CD4-positive, CD25-positive, alpha-beta regulatory T cell (primary cell): ENCODE data around the gene DDR1. TPM values are rescaled to one million over a fixed set of nuclear protein-coding genes. Genes with fewer than 3 reads are reported as not detected.

Experiments
- ATAC-seq, 2 donors: fragments of 150-1000 bp; cut with Tn5 transposase; one replicate each; pipeline ENCODE4 v1.10.0; 2021; ENCODE audit warnings: low read depth in 2 of 2, moderate number of reproducible peaks in 2 of 2, moderate library complexity in 1 of 2
- DNase-seq, 3 donors: peaks; one replicate each; pipeline versions ENCODE4 v3.0.0 to v3.0.0-alpha.2; 2012 to 2022; ENCODE audit warnings: mixed read lengths in 1 of 3
- H3K27ac ChIP-seq: one replicate; pipeline ENCODE4 v1.7.0; 2013; ENCODE audit warnings: mild to moderate bottlenecking, low read length; ENCODE audit not compliant: insufficient read depth, poor library complexity, severe bottlenecking
- H3K27me3 ChIP-seq: one replicate; pipeline ENCODE4 v1.7.0; 2013; ENCODE audit warnings: low read length; ENCODE audit not compliant: control insufficient read depth, insufficient read depth
- H3K36me3 ChIP-seq: one replicate; pipeline ENCODE4 v1.7.0; 2013; ENCODE audit warnings: mild to moderate bottlenecking, low read length, moderate library complexity; ENCODE audit not compliant: control insufficient read depth, insufficient read depth
- H3K4me1 ChIP-seq: 2 replicates; pipeline ENCODE4 v1.7.0; 2013; ENCODE audit warnings: mild to moderate bottlenecking, low read length; ENCODE audit not compliant: insufficient read depth, control insufficient read depth, poor library complexity, severe bottlenecking
- H3K4me3 ChIP-seq: one replicate; pipeline ENCODE4 v1.7.0; 2013; ENCODE audit warnings: low read depth, mild to moderate bottlenecking, low read length, moderate library complexity
- H3K9me3 ChIP-seq, 2 experiments: 1 replicate in 1 of 2; 2 replicates in 1 of 2; pipeline ENCODE4 v1.7.0; 2013; ENCODE audit warnings: low read length in 2 of 2, mild to moderate bottlenecking in 1 of 2, moderate library complexity in 1 of 2; ENCODE audit not compliant: control insufficient read depth in 2 of 2
- H3K27ac Mint-ChIP-seq, 3 donors: one replicate each; pipeline ENCODE4 v1.8.0; 2020 to 2022; ENCODE audit warnings: mild to moderate bottlenecking in 3 of 3, mixed read lengths in 3 of 3, moderate library complexity in 2 of 3
- H3K27me3 Mint-ChIP-seq: one replicate; pipeline ENCODE4 v1.8.0; 2022; ENCODE audit warnings: mild to moderate bottlenecking, mixed read lengths
- H3K36me3 Mint-ChIP-seq: one replicate; pipeline ENCODE4 v1.8.0; 2020; ENCODE audit warnings: mixed read lengths
- H3K4me1 Mint-ChIP-seq, 4 donors: one replicate each; pipeline ENCODE4 v1.8.0; 2020 to 2022; ENCODE audit warnings: mixed read lengths in 4 of 4, mild to moderate bottlenecking in 1 of 4
- H3K4me3 Mint-ChIP-seq, 4 donors: one replicate each; pipeline ENCODE4 v1.8.0; 2020 to 2022; ENCODE audit warnings: mild to moderate bottlenecking in 4 of 4, mixed read lengths in 4 of 4, moderate library complexity in 3 of 4
- H3K9me3 Mint-ChIP-seq, 7 donors: one replicate each; pipeline ENCODE4 v1.8.0; 2020 to 2022; ENCODE audit warnings: mixed read lengths in 7 of 7, mild to moderate bottlenecking in 3 of 7, moderate library complexity in 2 of 7
- polyA plus RNA-seq, 4 donors: library from polyadenylated mRNA; unstranded; fragments of 300-500 nt; fragmentation: Illumina TruSeq; gene quantifications; one replicate each; pipeline ENCODE4 v1.2.3, GENCODE V29; 2021
- total RNA-seq: library from RNA; stranded (reverse); gene quantifications from one replicate; pipeline ENCODE4 v1.2.3, GENCODE V29; 2022

Gene DDR1
- total and polyA plus RNA-seq, 5 donors from 2014 or later, result 1.2 to 5.0 (median 2.3) TPM

GRCh38 chr6:30877419-30878262 is 6.7 kb upstream of the DDR1 start:
- H3K4me1 ChIP-seq, result peaks cover 10% of the 10 kb centered on the region
- peaks cover 12% of the 10 kb centered on the region for H3K27me3 Mint-ChIP-seq
- DNase-seq (peak; percentile 54 to 82 (median 69)), ATAC-seq (peak; percentile 74 to 77)
- H3K4me1 Mint-ChIP-seq, result peaks cover 0 to 30% (median 13%) of the 10 kb centered on the region in 4 donors
- no peaks in the 10 kb centered on the region for H3K9me3 ChIP-seq
- peak overlapping the region; percentile 22 to 91 (median 82) for H3K4me3 Mint-ChIP-seq
- no peak overlapping the region for H3K27ac ChIP-seq
- peak overlapping the region; percentile 64 to 95 (median 89) for H3K27ac Mint-ChIP-seq
- peak overlapping the region; percentile 70 for H3K4me3 ChIP-seq
- H3K27me3 ChIP-seq, result no peaks in the 10 kb centered on the region
- H3K36me3 Mint-ChIP-seq, result peaks cover 4% of the 10 kb centered on the region
- peaks cover 0 to 6% (median 0%) of the 10 kb centered on the region in 7 donors for H3K9me3 Mint-ChIP-seq
- H3K36me3 ChIP-seq, result no peaks in the 10 kb centered on the region

GRCh38 chr6:30879684-30880427 is 4.5 kb upstream of the DDR1 start:
- Histone ChIP-seq H3K4me1 (peaks cover 25% of the 10 kb centered on the region), H3K27me3 (no peaks in the 10 kb centered on the region), H3K9me3 (no peaks in the 10 kb centered on the region), H3K36me3 (no peaks in the 10 kb centered on the region), H3K27ac (no peak overlapping the region), H3K4me3 (no peak overlapping the region)
- peaks cover 0 to 37% (median 23%) of the 10 kb centered on the region in 4 donors for H3K4me1 Mint-ChIP-seq
- peaks cover 0 to 2% (median 0%) of the 10 kb centered on the region in 7 donors for H3K9me3 Mint-ChIP-seq
- H3K4me3 Mint-ChIP-seq, result peak overlapping the region in 1 of 4 donors; percentile 10
- DNase-seq (no peak), ATAC-seq (no peak)
- H3K36me3 Mint-ChIP-seq, result no peaks in the 10 kb centered on the region
- peak overlapping the region in 1 of 3 donors; percentile 60 for H3K27ac Mint-ChIP-seq
- H3K27me3 Mint-ChIP-seq, result peaks cover 14% of the 10 kb centered on the region

GRCh38 chr6:30880698-30881252 is 3.5 kb upstream of the DDR1 start:
- no peak for DNase-seq
- Mint-ChIP-seq H3K4me3 (peak overlapping the region in 2 of 4 donors; percentile 32 to 66), H3K9me3 (peaks cover 0 to 2% (median 0%) of the 10 kb centered on the region in 7 donors), H3K36me3 (no peaks in the 10 kb centered on the region), H3K27ac (peak overlapping the region in 2 of 3 donors; percentile 64 to 83), H3K4me1 (peaks cover 0 to 44% (median 27%) of the 10 kb centered on the region in 4 donors), H3K27me3 (peaks cover 23% of the 10 kb centered on the region)
- Histone ChIP-seq H3K27ac (no peak overlapping the region), H3K4me3 (no peak overlapping the region), H3K27me3 (peaks cover 4% of the 10 kb centered on the region), H3K9me3 (no peaks in the 10 kb centered on the region), H3K4me1 (peaks cover 34% of the 10 kb centered on the region), H3K36me3 (no peaks in the 10 kb centered on the region)
- ATAC-seq, result no peak

GRCh38 chr6:30881392-30882203 is 2.7 kb upstream of the DDR1 start:
- H3K9me3 ChIP-seq, result no peaks in the 10 kb centered on the region
- Mint-ChIP-seq H3K9me3 (peaks cover 0 to 2% (median 0%) of the 10 kb centered on the region in 7 donors), H3K27me3 (peaks cover 23% of the 10 kb centered on the region), H3K4me3 (peak overlapping the region; percentile 31 to 90 (median 54)), H3K27ac (peak overlapping the region; percentile 36 to 94 (median 83)), H3K4me1 (peaks cover 0 to 50% (median 27%) of the 10 kb centered on the region in 4 donors), H3K36me3 (no peaks in the 10 kb centered on the region)
- no peak overlapping the region for H3K4me3 ChIP-seq
- H3K27ac ChIP-seq, result no peak overlapping the region
- H3K27me3 ChIP-seq, result peaks cover 5% of the 10 kb centered on the region
- peaks cover 42% of the 10 kb centered on the region for H3K4me1 ChIP-seq
- ATAC-seq, result no peak
- no peak for DNase-seq
- H3K36me3 ChIP-seq, result no peaks in the 10 kb centered on the region

- Mint-ChIP-seq H3K4me3 (no peak overlapping the region), H3K4me1 (peaks cover 0 to 49% (median 23%) of the 10 kb centered on the region in 4 donors), H3K9me3 (peaks cover 0 to 2% (median 0%) of the 10 kb centered on the region in 7 donors), H3K27ac (peak overlapping the region in 2 of 3 donors; percentile 36 to 83), H3K27me3 (peaks cover 23% of the 10 kb centered on the region), H3K36me3 (no peaks in the 10 kb centered on the region)
- no peak overlapping the region for H3K4me3 ChIP-seq
- H3K27ac ChIP-seq, result no peak overlapping the region
- H3K9me3 ChIP-seq, result no peaks in the 10 kb centered on the region
- ATAC-seq (no peak), DNase-seq (no peak)
- H3K27me3 ChIP-seq, result peaks cover 5% of the 10 kb centered on the region
- no peaks in the 10 kb centered on the region for H3K36me3 ChIP-seq
- peaks cover 40% of the 10 kb centered on the region for H3K4me1 ChIP-seq
Measured at GRCh38 chr6:30882204-30882758, 2.0 kb upstream of the DDR1 start.

- ATAC-seq (peak in 1 of 2 donors; percentile 39), DNase-seq (peak in 1 of 3 donors; percentile 26)
Measured at GRCh38 chr6:30882759-30883684, 1.3 kb upstream of the DDR1 start.

More at GRCh38 chr6:30882759-30883684, 1.3 kb upstream of the DDR1 start:
- Mint-ChIP-seq H3K36me3 (no peaks in the 10 kb centered on the region), H3K4me3 (peak overlapping the region; percentile 62 to 90 (median 83)), H3K4me1 (peaks cover 0 to 43% (median 18%) of the 10 kb centered on the region in 4 donors), H3K27ac (peak overlapping the region; percentile 67 to 90 (median 86)), H3K9me3 (peaks cover 0 to 2% (median 0%) of the 10 kb centered on the region in 7 donors), H3K27me3 (peaks cover 23% of the 10 kb centered on the region)
- Histone ChIP-seq H3K9me3 (no peaks in the 10 kb centered on the region), H3K27ac (peak overlapping the region; percentile 14), H3K4me3 (no peak overlapping the region), H3K36me3 (no peaks in the 10 kb centered on the region), H3K4me1 (peaks cover 33% of the 10 kb centered on the region), H3K27me3 (peaks cover 5% of the 10 kb centered on the region)
